Measurements from ENCODE around the gene ANGPTL2.
A peak's percentile ranks its signal among the peaks of the same experiment; 100 is the strongest.

The ANGPTL2 gene

GRCh38 chr9:127058645-127059021 is 63.8 kb downstream of the ANGPTL2 start:
- DNase-seq, result no peak
- Mint-ChIP-seq H3K27me3 (no peaks in the 10 kb centered on the region), H3K4me1 (peaks cover 10% of the 10 kb centered on the region), H3K27ac (no peak overlapping the region), H3K36me3 (ENCODE audit: low read depth) (no peaks in the 10 kb centered on the region), H3K4me3 (no peak overlapping the region), H3K9me3 (no peaks in the 10 kb centered on the region)
- no peak for ATAC-seq

- no peak for ATAC-seq
- Mint-ChIP-seq H3K27ac (no peak overlapping the region), H3K27me3 (no peaks in the 10 kb centered on the region), H3K36me3 (ENCODE audit: low read depth) (no peaks in the 10 kb centered on the region), H3K9me3 (no peaks in the 10 kb centered on the region), H3K4me3 (no peak overlapping the region), H3K4me1 (peaks cover 10% of the 10 kb centered on the region)
- DNase-seq, result no peak
Measured at GRCh38 chr9:127058011-127058644, 64.3 kb downstream of the ANGPTL2 start.

- Mint-ChIP-seq H3K27ac (no peak overlapping the region), H3K9me3 (no peaks in the 10 kb centered on the region)
- ATAC-seq, result no peak
Measured at GRCh38 chr9:127056446-127056845, 66.0 kb downstream of the ANGPTL2 start.

GRCh38 chr9:127055745-127056402 is 66.6 kb downstream of the ANGPTL2 start:
- no peaks in the 10 kb centered on the region for H3K27me3 Mint-ChIP-seq
- no peaks in the 10 kb centered on the region for H3K9me3 Mint-ChIP-seq
- no peaks in the 10 kb centered on the region for H3K36me3 Mint-ChIP-seq (ENCODE audit: low read depth)
- peaks cover 10% of the 10 kb centered on the region for H3K4me1 Mint-ChIP-seq
- H3K27ac Mint-ChIP-seq, result no peak overlapping the region
- no peak overlapping the region for H3K4me3 Mint-ChIP-seq
- no peak for DNase-seq
- ATAC-seq, result no peak

More at GRCh38 chr9:127056446-127056845, 66.0 kb downstream of the ANGPTL2 start:
- no peaks in the 10 kb centered on the region for H3K27me3 Mint-ChIP-seq
- no peak for DNase-seq
- peaks cover 10% of the 10 kb centered on the region for H3K4me1 Mint-ChIP-seq
- no peak overlapping the region for H3K4me3 Mint-ChIP-seq
- H3K36me3 Mint-ChIP-seq (ENCODE audit: low read depth), result no peaks in the 10 kb centered on the region

- Mint-ChIP-seq H3K36me3 (ENCODE audit: low read depth) (no peaks in the 10 kb centered on the region), H3K4me3 (no peak overlapping the region), H3K4me1 (peaks cover 12% of the 10 kb centered on the region), H3K9me3 (no peaks in the 10 kb centered on the region), H3K27ac (no peak overlapping the region), H3K27me3 (no peaks in the 10 kb centered on the region)
- no peak for ATAC-seq
- DNase-seq, result no peak
Measured at GRCh38 chr9:127053960-127054359, 68.5 kb downstream of the ANGPTL2 start.

- no peak for ATAC-seq
- no peak overlapping the region for H3K4me3 Mint-ChIP-seq
- peaks cover 15% of the 10 kb centered on the region for H3K4me1 Mint-ChIP-seq
- H3K36me3 Mint-ChIP-seq (ENCODE audit: low read depth), result no peaks in the 10 kb centered on the region
- H3K27me3 Mint-ChIP-seq, result peaks cover under 1% of the 10 kb centered on the region
- H3K27ac Mint-ChIP-seq, result no peak overlapping the region
- no peak for DNase-seq
- H3K9me3 Mint-ChIP-seq, result no peaks in the 10 kb centered on the region
Measured at GRCh38 chr9:127053057-127053821, 69.2 kb downstream of the ANGPTL2 start.

- H3K27ac Mint-ChIP-seq, result no peak overlapping the region
Measured at GRCh38 chr9:127051881-127052595, 70.4 kb downstream of the ANGPTL2 start.

GRCh38 chr9:127050591-127051001 is 71.8 kb downstream of the ANGPTL2 start:
- Mint-ChIP-seq H3K27ac (no peak overlapping the region), H3K4me3 (no peak overlapping the region), H3K27me3 (peaks cover 5% of the 10 kb centered on the region), H3K36me3 (ENCODE audit: low read depth) (no peaks in the 10 kb centered on the region), H3K4me1 (peaks cover 18% of the 10 kb centered on the region), H3K9me3 (no peaks in the 10 kb centered on the region)
- no peak for ATAC-seq
- no peak for DNase-seq

More at GRCh38 chr9:127051881-127052595, 70.4 kb downstream of the ANGPTL2 start:
- H3K4me3 Mint-ChIP-seq, result no peak overlapping the region
- peaks cover 5% of the 10 kb centered on the region for H3K27me3 Mint-ChIP-seq
- no peaks in the 10 kb centered on the region for H3K36me3 Mint-ChIP-seq (ENCODE audit: low read depth)
- no peak for ATAC-seq
- peaks cover 18% of the 10 kb centered on the region for H3K4me1 Mint-ChIP-seq
- H3K9me3 Mint-ChIP-seq, result no peaks in the 10 kb centered on the region
- no peak for DNase-seq

- no peaks in the 10 kb centered on the region for H3K36me3 Mint-ChIP-seq (ENCODE audit: low read depth)
- H3K9me3 Mint-ChIP-seq, result no peaks in the 10 kb centered on the region
- no peak overlapping the region for H3K27ac Mint-ChIP-seq
- peaks cover 18% of the 10 kb centered on the region for H3K4me1 Mint-ChIP-seq
- no peak overlapping the region for H3K4me3 Mint-ChIP-seq
- peaks cover 5% of the 10 kb centered on the region for H3K27me3 Mint-ChIP-seq
- DNase-seq (no peak), ATAC-seq (no peak)
Measured at GRCh38 chr9:127050152-127050551, 72.3 kb downstream of the ANGPTL2 start.

GRCh38 chr9:127049581-127049980 is 72.9 kb downstream of the ANGPTL2 start:
- Mint-ChIP-seq H3K27ac (no peak overlapping the region), H3K4me3 (no peak overlapping the region), H3K9me3 (no peaks in the 10 kb centered on the region), H3K27me3 (peaks cover 5% of the 10 kb centered on the region), H3K4me1 (peaks cover 18% of the 10 kb centered on the region), H3K36me3 (ENCODE audit: low read depth) (no peaks in the 10 kb centered on the region)
- no peak for ATAC-seq
- no peak for DNase-seq

GRCh38 chr9:127049044-127049443 is 73.4 kb downstream of the ANGPTL2 start:
- no peaks in the 10 kb centered on the region for H3K36me3 Mint-ChIP-seq (ENCODE audit: low read depth)
- H3K27ac Mint-ChIP-seq, result no peak overlapping the region
- DNase-seq (peak; percentile 14), ATAC-seq (peak; percentile 78)
- H3K27me3 Mint-ChIP-seq, result peaks cover 5% of the 10 kb centered on the region
- no peaks in the 10 kb centered on the region for H3K9me3 Mint-ChIP-seq
- H3K4me3 Mint-ChIP-seq, result peak overlapping the region; percentile 7
- H3K4me1 Mint-ChIP-seq, result peaks cover 18% of the 10 kb centered on the region

- H3K27ac Mint-ChIP-seq, result no peak overlapping the region
- no peaks in the 10 kb centered on the region for H3K36me3 Mint-ChIP-seq (ENCODE audit: low read depth)
- peaks cover 5% of the 10 kb centered on the region for H3K27me3 Mint-ChIP-seq
- DNase-seq, result no peak
- H3K9me3 Mint-ChIP-seq, result no peaks in the 10 kb centered on the region
- H3K4me3 Mint-ChIP-seq, result no peak overlapping the region
- ATAC-seq, result no peak
- peaks cover 18% of the 10 kb centered on the region for H3K4me1 Mint-ChIP-seq
Measured at GRCh38 chr9:127047971-127048370, 74.5 kb downstream of the ANGPTL2 start.

GRCh38 chr9:127045148-127045547 is 77.3 kb downstream of the ANGPTL2 start:
- no peak overlapping the region for H3K27ac Mint-ChIP-seq

GRCh38 chr9:127039492-127039891 is 82.9 kb downstream of the ANGPTL2 start:
- Mint-ChIP-seq H3K4me1 (no peaks in the 10 kb centered on the region), H3K27ac (no peak overlapping the region), H3K9me3 (no peaks in the 10 kb centered on the region), H3K27me3 (peaks cover 3% of the 10 kb centered on the region), H3K36me3 (ENCODE audit: low read depth) (no peaks in the 10 kb centered on the region), H3K4me3 (no peak overlapping the region)
- ATAC-seq (no peak), DNase-seq (no peak)

More at GRCh38 chr9:127045148-127045547, 77.3 kb downstream of the ANGPTL2 start:
- H3K4me3 Mint-ChIP-seq, result no peak overlapping the region
- DNase-seq (no peak), ATAC-seq (no peak)
- no peaks in the 10 kb centered on the region for H3K9me3 Mint-ChIP-seq
- no peaks in the 10 kb centered on the region for H3K36me3 Mint-ChIP-seq (ENCODE audit: low read depth)
- peaks cover 5% of the 10 kb centered on the region for H3K27me3 Mint-ChIP-seq
- H3K4me1 Mint-ChIP-seq, result peaks cover 18% of the 10 kb centered on the region

All from activated naive CD8-positive, alpha-beta T cell treated with anti-CD3 and anti-CD28 coated beads, Interleukin-2, amount 50 U/mL, for 24 hours (primary cell).